Measurements from ENCODE around the gene MYO18B.

MYO18B gene

GRCh38 chr22:25844601-25845000 is 102.6 kb downstream of the MYO18B start:
- TF ChIP-seq CTCF (conservative IDR thresholded peaks at IDR 0.05) = no peak
- no peak for TF ChIP-seq ZFX (IDR thresholded peaks at IDR 0.05)

GRCh38 chr22:25845985-25846745 is 104.2 kb downstream of the MYO18B start:
- no peak overlapping the region for H3K27ac ChIP-seq
- no peak for TF ChIP-seq ZFX (IDR thresholded peaks at IDR 0.05)
- TF ChIP-seq CTCF (conservative IDR thresholded peaks at IDR 0.05) = no peak

More at GRCh38 chr22:25844601-25845000, 102.6 kb downstream of the MYO18B start:
- no peak overlapping the region for H3K27ac ChIP-seq

- TF ChIP-seq CTCF (conservative IDR thresholded peaks at IDR 0.05) = no peak
- TF ChIP-seq ZFX (IDR thresholded peaks at IDR 0.05) = no peak
- no peak overlapping the region for H3K27ac ChIP-seq
These were observed 105.5 kb downstream of the MYO18B start for GRCh38 chr22:25847451-25847850.

- TF ChIP-seq ZFX (IDR thresholded peaks at IDR 0.05) (no peak), CTCF (conservative IDR thresholded peaks at IDR 0.05) (no peak)
- H3K27ac ChIP-seq = no peak overlapping the region
These were observed 107.0 kb downstream of the MYO18B start for GRCh38 chr22:25848954-25849353.

GRCh38 chr22:25849522-25849921 is 107.5 kb downstream of the MYO18B start:
- no peak overlapping the region for H3K27ac ChIP-seq
- TF ChIP-seq CTCF (conservative IDR thresholded peaks at IDR 0.05) (no peak), ZFX (IDR thresholded peaks at IDR 0.05) (no peak)

GRCh38 chr22:25852223-25852622 is 110.2 kb downstream of the MYO18B start:
- no peak overlapping the region for H3K27ac ChIP-seq
- TF ChIP-seq CTCF (conservative IDR thresholded peaks at IDR 0.05) (no peak), ZFX (IDR thresholded peaks at IDR 0.05) (no peak)

- no peak overlapping the region for H3K27ac ChIP-seq
- TF ChIP-seq CTCF (conservative IDR thresholded peaks at IDR 0.05) (no peak), ZFX (IDR thresholded peaks at IDR 0.05) (no peak)
These were observed 111.1 kb downstream of the MYO18B start for GRCh38 chr22:25853078-25853477.

All from C4-2B (cell line).